Endothelial cell of coronary artery (primary cell): Measurements from ENCODE around the gene TDP2. TPM values are rescaled to one million over a fixed set of nuclear protein-coding genes. Genes with fewer than 3 reads are reported as not detected.

Source experiments
- total RNA-seq: library from RNA; depleted of rRNA; stranded (reverse); fragments of >200 nt; gene quantifications from 2 replicates; pipeline ENCODE4 v1.2.3, GENCODE V29; 2014

TDP2 gene, protein sequence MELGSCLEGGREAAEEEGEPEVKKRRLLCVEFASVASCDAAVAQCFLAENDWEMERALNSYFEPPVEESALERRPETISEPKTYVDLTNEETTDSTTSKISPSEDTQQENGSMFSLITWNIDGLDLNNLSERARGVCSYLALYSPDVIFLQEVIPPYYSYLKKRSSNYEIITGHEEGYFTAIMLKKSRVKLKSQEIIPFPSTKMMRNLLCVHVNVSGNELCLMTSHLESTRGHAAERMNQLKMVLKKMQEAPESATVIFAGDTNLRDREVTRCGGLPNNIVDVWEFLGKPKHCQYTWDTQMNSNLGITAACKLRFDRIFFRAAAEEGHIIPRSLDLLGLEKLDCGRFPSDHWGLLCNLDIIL
- total RNA-seq, result 24.7 and 26.4 TPM in 2 replicates

DNA sequence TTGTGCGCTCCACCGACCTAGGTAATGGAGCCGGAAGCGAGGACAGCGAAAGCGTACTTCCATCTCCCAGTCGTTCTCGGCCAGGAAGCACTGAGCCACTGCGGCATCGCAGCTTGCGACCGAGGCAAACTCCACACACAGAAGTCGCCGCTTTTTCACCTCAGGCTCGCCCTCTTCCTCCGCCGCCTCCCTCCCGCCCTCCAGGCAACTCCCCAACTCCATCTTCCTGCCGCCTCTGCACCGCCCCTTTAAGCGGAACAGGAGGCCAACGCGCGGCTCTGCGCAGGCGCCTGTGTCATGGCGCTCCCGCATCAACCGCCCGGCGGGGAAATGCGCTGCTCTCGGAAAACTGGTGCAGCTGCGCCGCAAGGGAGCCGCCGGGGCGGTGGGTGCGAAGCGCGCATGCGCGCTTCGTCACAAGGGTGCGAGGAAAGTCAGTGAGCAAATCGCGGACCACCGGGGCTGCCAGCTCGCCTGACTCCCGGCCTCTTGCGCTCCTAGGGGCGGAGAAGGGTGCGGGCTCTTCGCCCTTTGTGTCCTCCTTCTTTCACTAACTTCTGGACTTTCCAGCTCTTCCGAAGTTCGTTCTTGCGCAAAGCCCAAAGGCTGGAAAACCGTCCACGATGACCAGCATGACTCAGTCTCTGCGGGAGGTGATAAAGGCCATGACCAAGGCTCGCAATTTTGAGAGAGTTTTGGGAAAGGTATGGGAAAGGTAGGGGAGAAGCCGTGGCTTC is at the start of gene TDP2, which contains the start of gene ACOT13:
Gene TDP2 (minus strand): TSS at position 259 of the 737 bp plus-strand sequence. CDS start 37 bp downstream, at position 222.
Gene ACOT13 (plus strand): TSS at position 437 of the 737 bp plus-strand sequence. CDS start 187 bp downstream, at position 624.

Other genes with a start within 250 kb of the TDP2 start
- gene GPLD1, start 177.3 kb downstream of the TDP2 start, total RNA-seq, result 0.18 and 0.19 TPM in 2 replicates
- gene ALDH5A1, start 171.9 kb downstream of the TDP2 start, total RNA-seq, result 0.27 and 0.56 TPM in 2 replicates
- under 0.01 TPM in 1 of 2 replicates, not detected in the other for gene KIAA0319, start 20.7 kb downstream of the TDP2 start, total RNA-seq
- gene ACOT13, start 178 bp upstream of the TDP2 start, total RNA-seq, result 6.6 and 6.8 TPM in 2 replicates
- 65.4 and 86.5 TPM in 2 replicates for gene C6orf62, start 52.3 kb upstream of the TDP2 start, total RNA-seq
- 21.6 and 28.3 TPM in 2 replicates for gene GMNN, start 108.0 kb upstream of the TDP2 start, total RNA-seq
- not detected in 2 replicates for gene ARMH2, start 132.0 kb upstream of the TDP2 start, total RNA-seq